Suprapubic skin (tissue), 4 donors: ENCODE measurements around the gene GAD2. TPM values are rescaled to one million over a fixed set of nuclear protein-coding genes. Genes with fewer than 3 reads are reported as not detected.

ENCODE experiments used
- DNase-seq, 2 donors: peaks; one replicate each; pipeline ENCODE4 v3.0.0-alpha.2; 2019; ENCODE audit warnings: low spot score in 2 of 2
- H3K27ac ChIP-seq: fragments of 200-600 bp; sonication (generic); one replicate; pipeline ENCODE4 v1.5.1; 2019
- H3K27me3 ChIP-seq: fragments of 200-600 bp; sonication (generic); one replicate; pipeline ENCODE4 v1.5.1; 2019
- H3K36me3 ChIP-seq: fragments of 200-600 bp; sonication (generic); one replicate; pipeline ENCODE4 v1.5.1; 2019
- H3K4me1 ChIP-seq: fragments of 200-600 bp; sonication (generic); one replicate; pipeline ENCODE4 v1.5.1; 2019
- H3K4me3 ChIP-seq: fragments of 200-600 bp; sonication (generic); one replicate; pipeline ENCODE4 v1.5.1; 2019; ENCODE audit warnings: mild to moderate bottlenecking
- H3K9me3 ChIP-seq: fragments of 200-600 bp; sonication (generic); one replicate; pipeline ENCODE4 v1.5.1; 2019
- CTCF ChIP-seq, 2 donors: fragments of 200-600 bp in 1 of 2; fragments of 450-650 bp in 1 of 2; sonication (generic) in 1 of 2; IDR thresholded peaks; one replicate each; pipeline ENCODE4 v1.5.1; 2016 to 2019; ENCODE audit warnings: antibody characterized with exemption in 2 of 2, mild to moderate bottlenecking in 1 of 2, moderate library complexity in 1 of 2
- EP300 ChIP-seq: sonication (generic); formaldehyde crosslinking; IDR thresholded peaks from one replicate; pipeline ENCODE4 v1.6.1; 2017; ENCODE audit warnings: antibody characterized with exemption
- POLR2A ChIP-seq, 2 donors: fragments of 450-650 bp; IDR thresholded peaks; one replicate each; pipeline ENCODE4 v1.6.1; 2017; ENCODE audit warnings: antibody characterized with exemption in 2 of 2, mild to moderate bottlenecking in 2 of 2, moderate library complexity in 2 of 2
- POLR2AphosphoS5 ChIP-seq, 3 donors: sonication (generic); formaldehyde crosslinking; IDR thresholded peaks; one replicate each; pipeline ENCODE4 v1.6.1; 2017; ENCODE audit warnings: antibody characterized with exemption in 3 of 3
- WGBS: methylation state at CpG from one replicate; pipeline ENCODE4 v1.1.5; 2018; 5-methylcytosine and 5-hydroxymethylcytosine counted together
- total RNA-seq, 4 donors: library from RNA; depleted of rRNA; stranded (reverse); fragments of >200 nt; gene quantifications; one replicate each; pipeline ENCODE4 v1.1.0, GENCODE V29; 2016

Gene GAD2
- total RNA-seq, 4 donors from 2014 or later, result not detected

GRCh38 chr10:26254616-26255015 is 38.0 kb downstream of the GAD2 start:
- Histone ChIP-seq H3K27me3 (no peaks in the 10 kb centered on the region), H3K4me1 (no peaks in the 10 kb centered on the region), H3K27ac (no peak overlapping the region), H3K36me3 (no peaks in the 10 kb centered on the region), H3K9me3 (no peaks in the 10 kb centered on the region), H3K4me3 (no peak overlapping the region)
- no peak for TF ChIP-seq POLR2A (IDR thresholded peaks at IDR 0.05)
- no peak for TF ChIP-seq EP300
- no peak for TF ChIP-seq CTCF (IDR thresholded peaks at IDR 0.05)
- TF ChIP-seq POLR2AphosphoS5 (IDR thresholded peaks at IDR 0.05), result no peak
- 60% methylated on average over 7 of the region's 7 CpGs for WGBS
- no peak for DNase-seq

GRCh38 chr10:26259341-26259740 is 42.8 kb downstream of the GAD2 start:
- 53% methylated on average over 1 of the region's 1 CpG for WGBS
- no peak for DNase-seq
- no peaks in the 10 kb centered on the region for H3K9me3 ChIP-seq
- no peaks in the 10 kb centered on the region for H3K27me3 ChIP-seq
- no peak overlapping the region for H3K27ac ChIP-seq
- TF ChIP-seq POLR2AphosphoS5 (IDR thresholded peaks at IDR 0.05), result no peak
- TF ChIP-seq EP300, result no peak
- TF ChIP-seq CTCF (IDR thresholded peaks at IDR 0.05), result no peak
- TF ChIP-seq POLR2A (IDR thresholded peaks at IDR 0.05), result no peak
- no peaks in the 10 kb centered on the region for H3K36me3 ChIP-seq
- no peaks in the 10 kb centered on the region for H3K4me1 ChIP-seq
- no peak overlapping the region for H3K4me3 ChIP-seq

GRCh38 chr10:26269754-26270153 is 53.2 kb downstream of the GAD2 start:
- Histone ChIP-seq H3K9me3 (no peaks in the 10 kb centered on the region), H3K27ac (no peak overlapping the region), H3K4me3 (no peak overlapping the region), H3K4me1 (no peaks in the 10 kb centered on the region), H3K27me3 (peaks cover 6% of the 10 kb centered on the region), H3K36me3 (no peaks in the 10 kb centered on the region)
- no peak for DNase-seq
- TF ChIP-seq EP300, result no peak
- TF ChIP-seq CTCF (IDR thresholded peaks at IDR 0.05), result no peak
- no peak for TF ChIP-seq POLR2AphosphoS5 (IDR thresholded peaks at IDR 0.05)
- TF ChIP-seq POLR2A (IDR thresholded peaks at IDR 0.05), result no peak
- 35% methylated on average over 8 of the region's 8 CpGs for whole genome bisulfite sequencing

GRCh38 chr10:26274391-26274790 is 57.8 kb downstream of the GAD2 start:
- Histone ChIP-seq H3K4me3 (no peak overlapping the region), H3K27ac (no peak overlapping the region), H3K27me3 (peaks cover 3% of the 10 kb centered on the region), H3K9me3 (no peaks in the 10 kb centered on the region), H3K36me3 (no peaks in the 10 kb centered on the region), H3K4me1 (no peaks in the 10 kb centered on the region)
- TF ChIP-seq CTCF (IDR thresholded peaks at IDR 0.05), result no peak
- no peak for TF ChIP-seq POLR2AphosphoS5 (IDR thresholded peaks at IDR 0.05)
- no peak for DNase-seq
- 69% methylated on average over 5 of the region's 5 CpGs for WGBS

- peaks cover 3% of the 10 kb centered on the region for H3K27me3 ChIP-seq
- TF ChIP-seq POLR2A (IDR thresholded peaks at IDR 0.05), result no peak
- TF ChIP-seq EP300, result no peak
- TF ChIP-seq POLR2AphosphoS5 (IDR thresholded peaks at IDR 0.05), result no peak
- TF ChIP-seq CTCF (IDR thresholded peaks at IDR 0.05), result no peak
- 82% methylated on average over 3 of the region's 3 CpGs for WGBS
Measured at GRCh38 chr10:26278295-26278694, 61.7 kb downstream of the GAD2 start.

More at GRCh38 chr10:26278295-26278694, 61.7 kb downstream of the GAD2 start:
- Histone ChIP-seq H3K4me3 (no peak overlapping the region), H3K4me1 (no peaks in the 10 kb centered on the region), H3K36me3 (no peaks in the 10 kb centered on the region), H3K9me3 (no peaks in the 10 kb centered on the region), H3K27ac (no peak overlapping the region)
- DNase-seq, result no peak
